ENCODE data around the gene SEMA5A. TPM values are rescaled to one million over a fixed set of nuclear protein-coding genes. Genes with fewer than 3 reads are reported as not detected.

The SEMA5A gene
- total RNA-seq, 1 donor from 2014 or later = 1.6 TPM

DNA sequence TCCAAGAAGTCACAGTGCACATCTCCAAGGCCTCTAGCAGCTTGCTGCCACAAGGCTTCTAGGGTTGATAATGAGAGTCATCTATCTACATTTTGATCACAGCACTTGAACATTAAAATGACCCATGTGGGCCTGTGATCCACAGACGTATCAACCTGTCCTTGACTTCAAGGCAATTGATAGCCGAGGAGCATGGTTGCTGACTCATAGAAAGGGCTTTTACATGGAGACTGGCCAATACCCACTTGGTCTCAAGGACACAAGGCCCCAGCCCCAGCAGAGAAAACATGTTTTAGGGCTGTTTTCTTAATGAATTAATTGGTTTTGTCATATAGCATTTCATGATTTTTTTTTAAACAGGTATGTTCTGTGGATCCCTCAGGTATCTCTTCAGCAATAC, 314.0 kb downstream of the SEMA5A start:
- TF ChIP-seq, protein P1, sequence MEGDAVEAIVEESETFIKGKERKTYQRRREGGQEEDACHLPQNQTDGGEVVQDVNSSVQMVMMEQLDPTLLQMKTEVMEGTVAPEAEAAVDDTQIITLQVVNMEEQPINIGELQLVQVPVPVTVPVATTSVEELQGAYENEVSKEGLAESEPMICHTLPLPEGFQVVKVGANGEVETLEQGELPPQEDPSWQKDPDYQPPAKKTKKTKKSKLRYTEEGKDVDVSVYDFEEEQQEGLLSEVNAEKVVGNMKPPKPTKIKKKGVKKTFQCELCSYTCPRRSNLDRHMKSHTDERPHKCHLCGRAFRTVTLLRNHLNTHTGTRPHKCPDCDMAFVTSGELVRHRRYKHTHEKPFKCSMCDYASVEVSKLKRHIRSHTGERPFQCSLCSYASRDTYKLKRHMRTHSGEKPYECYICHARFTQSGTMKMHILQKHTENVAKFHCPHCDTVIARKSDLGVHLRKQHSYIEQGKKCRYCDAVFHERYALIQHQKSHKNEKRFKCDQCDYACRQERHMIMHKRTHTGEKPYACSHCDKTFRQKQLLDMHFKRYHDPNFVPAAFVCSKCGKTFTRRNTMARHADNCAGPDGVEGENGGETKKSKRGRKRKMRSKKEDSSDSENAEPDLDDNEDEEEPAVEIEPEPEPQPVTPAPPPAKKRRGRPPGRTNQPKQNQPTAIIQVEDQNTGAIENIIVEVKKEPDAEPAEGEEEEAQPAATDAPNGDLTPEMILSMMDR (IDR thresholded peaks at IDR 0.05; ENCODE audit: insufficient read depth, low read length, severe bottlenecking) = no peak
- no peak overlapping the region for H3K4me3 ChIP-seq (ENCODE audit: low read depth, low read length)
- FAIRE-seq (no peak), DNase-seq (ENCODE audit: low read depth) (no peak)
- H3K36me3 ChIP-seq (ENCODE audit: control insufficient read depth, insufficient read depth, low read length) = no peaks in the 10 kb centered on the region
- no peaks in the 10 kb centered on the region for H3K27me3 ChIP-seq (ENCODE audit: control insufficient read depth, insufficient read depth, low read length)

DNA sequence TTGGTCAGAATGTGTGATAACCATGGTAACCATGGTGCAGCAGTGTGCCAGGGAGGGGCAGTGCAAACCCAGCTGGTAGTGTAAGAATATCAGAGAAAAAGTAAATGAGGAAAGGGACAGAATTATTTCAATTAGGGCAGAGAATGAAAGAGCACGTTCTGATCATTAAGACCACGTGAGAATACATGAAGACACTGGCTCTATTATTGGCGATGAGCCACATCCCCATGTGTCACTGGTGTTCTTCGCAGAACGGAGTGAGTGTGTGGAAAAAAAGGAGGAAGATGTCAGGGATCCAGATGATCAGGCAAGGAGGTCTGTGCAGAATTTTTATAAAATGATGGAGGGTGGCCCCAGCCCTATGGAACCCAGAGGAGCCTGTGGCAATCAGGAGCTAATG, 315.5 kb downstream of the SEMA5A start:
- no peak overlapping the region for H3K4me3 ChIP-seq (ENCODE audit: low read depth, low read length)
- no peak for DNase-seq (ENCODE audit: low read depth)
- H3K27me3 ChIP-seq (ENCODE audit: control insufficient read depth, insufficient read depth, low read length) = no peaks in the 10 kb centered on the region
- no peaks in the 10 kb centered on the region for H3K36me3 ChIP-seq (ENCODE audit: control insufficient read depth, insufficient read depth, low read length)
- no peak for FAIRE-seq
- TF ChIP-seq, protein P1 (IDR thresholded peaks at IDR 0.05; ENCODE audit: insufficient read depth, low read length, severe bottlenecking) = no peak

DNA sequence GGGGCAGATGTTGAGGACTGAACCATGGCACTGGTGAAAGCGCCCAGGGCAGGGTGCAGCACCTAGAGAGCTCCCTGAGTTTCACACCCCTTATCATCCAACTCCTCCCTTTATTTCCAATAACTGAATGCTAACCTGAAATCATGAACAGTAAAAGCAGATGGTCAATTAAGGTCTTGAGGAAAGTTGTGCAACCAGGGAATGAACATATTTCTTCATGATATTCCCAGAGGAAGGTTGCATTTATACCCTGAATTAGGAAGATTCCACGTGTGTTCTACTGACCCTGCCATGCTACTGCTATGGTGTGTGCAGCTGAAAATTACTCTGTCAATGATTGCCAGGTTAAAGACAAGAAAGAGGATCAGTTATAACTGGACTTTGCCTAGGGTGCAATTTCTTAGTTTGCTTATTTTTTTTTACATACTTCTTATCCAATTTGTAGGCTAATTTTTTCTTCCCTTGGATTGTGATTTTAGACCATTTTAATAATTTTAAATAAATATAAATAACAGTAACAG, 319.8 kb downstream of the SEMA5A start:
- TF ChIP-seq, protein P1 (IDR thresholded peaks at IDR 0.05; ENCODE audit: insufficient read depth, low read length, severe bottlenecking) = no peak
- DNase-seq (ENCODE audit: low read depth) = no peak
- Histone ChIP-seq H3K36me3 (ENCODE audit: control insufficient read depth, insufficient read depth, low read length) (no peaks in the 10 kb centered on the region), H3K4me3 (ENCODE audit: low read depth, low read length) (no peak overlapping the region), H3K27me3 (ENCODE audit: control insufficient read depth, insufficient read depth, low read length) (no peaks in the 10 kb centered on the region)
- FAIRE-seq = no peak

DNA sequence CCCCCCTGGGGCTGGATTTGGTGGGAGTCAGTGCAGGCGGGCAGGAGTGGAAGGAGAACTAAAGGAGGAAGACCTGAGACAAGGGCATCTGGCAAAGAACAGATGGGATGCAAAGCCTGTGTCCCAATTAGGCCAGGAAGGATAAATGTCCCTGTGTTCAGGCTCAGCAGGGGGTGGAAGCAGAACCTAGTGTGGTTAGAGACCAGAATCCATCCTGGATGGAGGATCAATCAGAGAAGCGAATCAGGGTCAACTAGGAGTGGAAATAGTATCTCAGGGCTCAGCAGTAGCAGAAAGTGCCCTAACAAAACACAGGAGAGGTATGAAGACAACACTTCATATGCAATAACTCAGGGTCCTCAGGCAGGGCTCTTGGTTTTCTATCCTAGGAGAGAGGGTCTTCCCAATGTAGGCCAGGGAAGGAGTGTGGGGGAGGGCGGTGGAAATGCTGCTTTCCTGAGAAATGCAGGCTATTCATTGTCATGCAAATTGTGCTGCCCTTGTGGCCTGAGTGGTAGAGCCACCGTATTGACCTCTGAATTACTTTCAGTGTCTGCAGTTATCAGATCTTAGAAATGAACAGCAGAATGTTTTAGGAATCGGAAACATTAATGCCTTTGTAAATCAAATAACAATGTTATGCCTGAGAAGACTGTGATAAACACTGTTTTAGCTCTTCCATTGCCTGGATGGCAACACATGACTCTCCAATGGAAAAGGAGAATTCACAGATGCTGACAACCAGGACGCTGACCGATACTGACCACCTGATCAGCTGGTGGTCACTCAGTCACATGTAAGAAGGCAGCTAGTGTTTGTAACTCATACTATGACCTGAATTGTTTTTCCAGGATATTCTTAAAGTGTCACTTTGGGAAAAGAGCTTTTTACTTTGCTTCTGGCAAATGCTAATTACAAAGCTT, 323.6 kb downstream of the SEMA5A start:
- no peaks in the 10 kb centered on the region for H3K27me3 ChIP-seq (ENCODE audit: control insufficient read depth, insufficient read depth, low read length)
- DNase-seq (ENCODE audit: low read depth) (no peak), FAIRE-seq (no peak)
- no peak overlapping the region for H3K4me3 ChIP-seq (ENCODE audit: low read depth, low read length)
- TF ChIP-seq, protein P1 (IDR thresholded peaks at IDR 0.05; ENCODE audit: insufficient read depth, low read length, severe bottlenecking) = no peak
- no peaks in the 10 kb centered on the region for H3K36me3 ChIP-seq (ENCODE audit: control insufficient read depth, insufficient read depth, low read length)

DNA sequence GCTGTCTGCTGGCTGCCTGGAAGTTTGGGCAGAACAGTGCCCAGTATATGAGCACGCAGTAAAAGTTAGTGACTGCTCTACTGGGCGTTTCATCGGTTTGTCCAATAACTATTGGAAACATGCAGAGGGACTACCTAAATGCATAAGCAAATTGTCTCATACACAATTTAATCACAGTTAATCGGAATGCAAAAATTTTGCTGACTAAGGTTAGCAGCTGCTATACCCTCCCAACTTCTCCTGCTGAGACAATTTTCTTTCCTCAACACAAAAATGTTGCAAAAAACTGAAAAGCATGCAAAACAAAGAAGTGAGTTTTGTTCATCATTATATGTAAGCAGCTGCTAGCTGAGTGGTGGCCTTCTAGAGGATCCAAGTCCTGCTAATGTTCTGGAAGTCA, 327.5 kb downstream of the SEMA5A start:
- Histone ChIP-seq H3K27me3 (ENCODE audit: control insufficient read depth, insufficient read depth, low read length) (no peaks in the 10 kb centered on the region), H3K4me3 (ENCODE audit: low read depth, low read length) (no peak overlapping the region), H3K36me3 (ENCODE audit: control insufficient read depth, insufficient read depth, low read length) (no peaks in the 10 kb centered on the region)
- DNase-seq (ENCODE audit: low read depth) (no peak), FAIRE-seq (no peak)
- TF ChIP-seq, protein P1 (IDR thresholded peaks at IDR 0.05; ENCODE audit: insufficient read depth, low read length, severe bottlenecking) = no peak

All from bronchial epithelial cell (primary cell).